ENCODE data around the gene PIP5K1B.

GRCh38 chr9:68704814-68705530 is at the start of gene PIP5K1B:
- TF ChIP-seq CTCF (IDR thresholded peaks at IDR 0.05), result no peak
- TF ChIP-seq POLR2A (IDR thresholded peaks at IDR 0.05), result peak in 1 of 2 donors; percentile 39
